Osteoblast (primary cell): ENCODE results near the gene DACT3. TPM values are rescaled to one million over a fixed set of nuclear protein-coding genes. Genes with fewer than 3 reads are reported as not detected.

Source experiments
- DNase-seq: peaks from one replicate; pipeline ENCODE4 v3.0.0; 2011; ENCODE audit warnings: low spot score, mixed read lengths; ENCODE audit not compliant: insufficient read length; ENCODE audit errors: missing footprints
- H2AFZ ChIP-seq: 2 replicates; pipeline ENCODE4 v1.6.0; 2011; ENCODE audit warnings: mild to moderate bottlenecking, low read length
- H3K27ac ChIP-seq: 2 replicates; pipeline ENCODE4 v1.5.1; 2011; ENCODE audit warnings: mild to moderate bottlenecking, low read depth, low read length, moderate library complexity
- H3K27me3 ChIP-seq: 2 replicates; pipeline ENCODE4 v1.6.0; 2012; ENCODE audit warnings: mild to moderate bottlenecking, control low read depth, inconsistent platforms, low read length, moderate library complexity; ENCODE audit not compliant: insufficient read depth
- H3K36me3 ChIP-seq: 2 replicates; pipeline ENCODE4 v1.5.1; 2011; ENCODE audit warnings: mild to moderate bottlenecking, low read length, control low read depth, moderate library complexity; ENCODE audit not compliant: insufficient read depth
- H3K4me1 ChIP-seq: 2 replicates; pipeline ENCODE4 v1.5.1; 2011; ENCODE audit warnings: mild to moderate bottlenecking, low read length, control low read depth, moderate library complexity; ENCODE audit not compliant: insufficient read depth
- H3K4me2 ChIP-seq: 2 replicates; pipeline ENCODE4 v1.6.0; 2011; ENCODE audit warnings: mild to moderate bottlenecking, low read length; ENCODE audit not compliant: insufficient read depth
- H3K4me3 ChIP-seq: fragments of 200-600 bp; sonication (generic); 3 replicates; pipeline ENCODE4 v1.5.1; 2012; ENCODE audit warnings: mild to moderate bottlenecking, low read length, inconsistent platforms; ENCODE audit not compliant: insufficient read depth
- H3K79me2 ChIP-seq: 2 replicates; pipeline ENCODE4 v1.6.0; 2012; ENCODE audit warnings: mild to moderate bottlenecking, low read length, control low read depth, inconsistent platforms; ENCODE audit not compliant: insufficient read depth
- H3K9me3 ChIP-seq: 2 replicates; pipeline ENCODE4 v1.5.1; 2011; ENCODE audit warnings: low read depth, low read length, control low read depth
- H4K20me1 ChIP-seq: 2 replicates; pipeline ENCODE4 v1.6.0; 2012; ENCODE audit warnings: mild to moderate bottlenecking, low read length, control low read depth; ENCODE audit not compliant: insufficient read depth
- CTCF ChIP-seq: IDR thresholded peaks from 2 replicates; pipeline ENCODE4 v1.5.1; 2011; ENCODE audit warnings: mild to moderate bottlenecking, low read depth, low read length, moderate library complexity; ENCODE audit errors: extremely low read depth
- total RNA-seq: library from RNA; depleted of rRNA; stranded (reverse); fragments of >200 nt; gene quantifications from 2 replicates; pipeline ENCODE4 v1.2.3, GENCODE V29; 2012

The DACT3 gene
- total RNA-seq, 1 donor = 1.8 TPM

- no peak overlapping the region for H3K4me3 ChIP-seq
- H3K36me3 ChIP-seq = peaks cover 51% of the 10 kb centered on the region
- H2AFZ ChIP-seq = no peak overlapping the region
- H3K79me2 ChIP-seq = peaks cover 56% of the 10 kb centered on the region
- H3K9me3 ChIP-seq = no peaks in the 10 kb centered on the region
- no peak for TF ChIP-seq CTCF
- no peak overlapping the region for H3K27ac ChIP-seq
- H4K20me1 ChIP-seq = peaks cover 84% of the 10 kb centered on the region
- H3K4me1 ChIP-seq = peaks cover 34% of the 10 kb centered on the region
- H3K4me2 ChIP-seq = no peak overlapping the region
- DNase-seq = no peak
- no peaks in the 10 kb centered on the region for H3K27me3 ChIP-seq
Measured at GRCh38 chr19:46607448-46607841, 53.5 kb downstream of the DACT3 start.

DNA sequence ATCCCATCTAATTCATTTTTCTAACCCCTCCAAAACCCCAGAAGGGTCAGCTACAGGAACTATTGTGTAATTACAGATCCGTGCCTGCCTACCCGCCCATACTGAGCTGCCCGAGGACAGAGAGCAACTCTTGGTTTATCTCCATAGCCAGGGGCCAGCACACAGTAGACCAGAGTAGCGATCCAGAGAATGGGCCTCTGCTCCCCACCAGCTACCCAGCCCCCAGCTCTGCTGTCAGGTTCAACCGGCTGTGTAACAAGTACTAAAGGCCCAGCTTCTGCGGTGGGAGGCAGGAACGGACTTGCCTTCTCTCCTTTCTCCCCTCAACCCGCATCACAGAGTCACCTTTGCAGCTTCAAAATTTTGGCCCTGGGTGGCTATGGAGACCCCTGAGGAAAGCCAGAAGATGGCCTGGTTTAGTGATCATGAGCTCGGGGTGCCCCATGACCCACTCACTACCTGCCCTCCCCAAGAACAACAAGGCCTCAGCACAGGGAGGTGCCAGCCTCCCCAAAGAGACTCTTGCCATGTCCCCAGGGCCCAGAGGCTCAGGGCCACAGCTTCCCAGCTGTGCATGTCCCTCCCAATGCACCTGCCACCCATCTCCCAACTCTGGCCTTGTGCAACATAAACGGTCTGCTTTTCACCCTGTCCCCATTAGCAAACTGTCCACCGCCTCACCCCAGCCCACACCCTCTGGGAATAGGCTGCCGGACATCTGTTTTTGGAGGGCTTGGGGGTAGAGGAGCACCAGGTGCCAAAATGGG is 54.1 kb downstream of the DACT3 start:
- Histone ChIP-seq H3K9me3 (no peaks in the 10 kb centered on the region), H3K27ac (no peak overlapping the region), H3K36me3 (peaks cover 51% of the 10 kb centered on the region), H3K4me3 (no peak overlapping the region), H3K4me1 (peaks cover 36% of the 10 kb centered on the region), H4K20me1 (peaks cover 85% of the 10 kb centered on the region), H3K79me2 (peaks cover 62% of the 10 kb centered on the region), H3K27me3 (no peaks in the 10 kb centered on the region), H2AFZ (no peak overlapping the region), H3K4me2 (no peak overlapping the region)
- no peak for TF ChIP-seq CTCF
- DNase-seq = peak; percentile 77

DNA sequence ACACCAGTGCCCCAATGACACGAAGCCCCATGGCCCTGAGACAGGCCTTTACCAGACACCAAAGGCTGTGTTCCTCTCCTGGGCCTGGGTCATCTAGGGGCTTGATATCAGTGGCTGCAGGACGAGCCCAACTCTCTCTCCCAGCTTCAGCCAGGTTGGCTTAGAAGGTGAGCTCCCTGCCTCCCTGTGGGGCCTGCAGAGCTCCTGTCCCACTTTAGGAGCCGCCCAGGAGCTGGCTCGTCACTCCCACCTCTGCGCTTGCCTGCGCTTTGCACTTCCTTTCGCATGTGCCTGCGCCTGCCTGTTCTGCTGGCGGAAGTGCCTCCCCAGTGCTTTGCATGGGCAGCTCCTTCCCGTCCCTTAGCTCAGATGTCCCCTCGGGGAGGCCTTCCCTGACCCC is 55.0 kb downstream of the DACT3 start:
- Histone ChIP-seq H3K4me3 (no peak overlapping the region), H3K9me3 (no peaks in the 10 kb centered on the region), H3K27ac (no peak overlapping the region), H3K4me1 (peaks cover 27% of the 10 kb centered on the region), H2AFZ (no peak overlapping the region), H3K4me2 (no peak overlapping the region), H4K20me1 (peaks cover 77% of the 10 kb centered on the region), H3K27me3 (no peaks in the 10 kb centered on the region), H3K36me3 (peaks cover 51% of the 10 kb centered on the region), H3K79me2 (peaks cover 69% of the 10 kb centered on the region)
- no peak for DNase-seq
- no peak for TF ChIP-seq CTCF

GRCh38 chr19:46605356-46605821 is 55.6 kb downstream of the DACT3 start:
- no peak for TF ChIP-seq CTCF
- Histone ChIP-seq H3K27me3 (no peaks in the 10 kb centered on the region), H3K4me2 (no peak overlapping the region), H2AFZ (no peak overlapping the region), H4K20me1 (peaks cover 71% of the 10 kb centered on the region), H3K79me2 (peaks cover 70% of the 10 kb centered on the region), H3K4me1 (peaks cover 24% of the 10 kb centered on the region), H3K9me3 (no peaks in the 10 kb centered on the region), H3K27ac (no peak overlapping the region), H3K4me3 (no peak overlapping the region), H3K36me3 (peaks cover 46% of the 10 kb centered on the region)
- peak; percentile 74 for DNase-seq
